ENCODE measurements around the gene ADGRF3. TPM values are rescaled to one million over a fixed set of nuclear protein-coding genes. Genes with fewer than 3 reads are reported as not detected.
"Not testable (repeated sequence)": the region's sequence is repeated elsewhere in the genome, so short reads cannot be mapped to it uniquely, and the experiment has no call there.

The ADGRF3 gene
- total RNA-seq, 1 donor from 2014 or later = 1.0 TPM

- Mint-ChIP-seq H3K27ac (no peak overlapping the region), H3K27me3 (no peaks in the 10 kb centered on the region), H3K36me3 (ENCODE audit: low read depth) (no peaks in the 10 kb centered on the region), H3K4me3 (no peak overlapping the region), H3K9me3 (no peaks in the 10 kb centered on the region), H3K4me1 (no peaks in the 10 kb centered on the region)
- ATAC-seq (ENCODE audit: low read depth) (no peak), DNase-seq (no peak)
- ChIA-PET POLR2A (no interaction called here), CTCF (no interaction called here)
- intact Hi-C loops (cut with micrococcal nuclease) = no loop called here
- TF ChIP-seq CTCF (IDR thresholded peaks at IDR 0.05) = no peak
Measured at GRCh38 chr2:26313446-26313845, 33.1 kb downstream of the ADGRF3 start.

- no peak for TF ChIP-seq CTCF (IDR thresholded peaks at IDR 0.05)
- Mint-ChIP-seq H3K27ac (no peak overlapping the region), H3K4me1 (no peaks in the 10 kb centered on the region), H3K4me3 (no peak overlapping the region), H3K9me3 (no peaks in the 10 kb centered on the region), H3K36me3 (ENCODE audit: low read depth) (no peaks in the 10 kb centered on the region), H3K27me3 (no peaks in the 10 kb centered on the region)
- DNase-seq = no peak
- ATAC-seq (ENCODE audit: low read depth) = no peak
- ChIA-PET CTCF (no interaction called here), POLR2A (no interaction called here)
- intact Hi-C loops (cut with micrococcal nuclease) = no loop called here
Measured at GRCh38 chr2:26312471-26312870, 34.1 kb downstream of the ADGRF3 start.

- DNase-seq (no peak), ATAC-seq (ENCODE audit: low read depth) (no peak)
- TF ChIP-seq CTCF (IDR thresholded peaks at IDR 0.05) = no peak
- Mint-ChIP-seq H3K9me3 (no peaks in the 10 kb centered on the region), H3K4me1 (no peaks in the 10 kb centered on the region), H3K4me3 (no peak overlapping the region), H3K27ac (no peak overlapping the region), H3K36me3 (ENCODE audit: low read depth) (no peaks in the 10 kb centered on the region), H3K27me3 (no peaks in the 10 kb centered on the region)
- CTCF ChIA-PET = no interaction called here
- intact Hi-C loops (cut with micrococcal nuclease) = no loop called here
- POLR2A ChIA-PET = no interaction called here
Measured at GRCh38 chr2:26309921-26310320, 36.7 kb downstream of the ADGRF3 start.

GRCh38 chr2:26305540-26305939, 41.0 kb downstream of the ADGRF3 start:
- ChIA-PET POLR2A (interaction anchor here (0.7 kb wide), 1 partner anchor 50 kb away, joined by 3 read pairs; no protein-coding TSS in a partner anchor), CTCF (no interaction called here)
- ATAC-seq (ENCODE audit: low read depth) (no peak), DNase-seq (no peak)
- Mint-ChIP-seq H3K36me3 (ENCODE audit: low read depth) (peaks cover 8% of the 10 kb centered on the region), H3K4me1 (no peaks in the 10 kb centered on the region), H3K4me3 (no peak overlapping the region), H3K27me3 (no peaks in the 10 kb centered on the region), H3K9me3 (no peaks in the 10 kb centered on the region), H3K27ac (no peak overlapping the region)
- intact Hi-C loops (cut with micrococcal nuclease) = no loop called here
- TF ChIP-seq CTCF (IDR thresholded peaks at IDR 0.05) = no peak

- H3K4me3 Mint-ChIP-seq; H3K36me3 Mint-ChIP-seq (ENCODE audit: low read depth); H3K4me1 Mint-ChIP-seq; CTCF ChIA-PET; H3K9me3 Mint-ChIP-seq; POLR2A ChIA-PET; DNase-seq; H3K27ac Mint-ChIP-seq; H3K27me3 Mint-ChIP-seq; intact Hi-C loops (cut with micrococcal nuclease); ATAC-seq (ENCODE audit: low read depth): not testable (repeated sequence)
Measured at GRCh38 chr2:26305094-26305493, 41.5 kb downstream of the ADGRF3 start.

GRCh38 chr2:26302846-26303245, 43.7 kb downstream of the ADGRF3 start:
- ATAC-seq (ENCODE audit: low read depth) (no peak), DNase-seq (no peak)
- no peak for TF ChIP-seq CTCF (IDR thresholded peaks at IDR 0.05)
- ChIA-PET CTCF (no interaction called here), POLR2A (no interaction called here)
- H3K27me3 Mint-ChIP-seq = no peaks in the 10 kb centered on the region
- no peaks in the 10 kb centered on the region for H3K9me3 Mint-ChIP-seq
- intact Hi-C loops (cut with micrococcal nuclease) = no loop called here
- no peak overlapping the region for H3K4me3 Mint-ChIP-seq
- H3K4me1 Mint-ChIP-seq = no peaks in the 10 kb centered on the region
- peaks cover 8% of the 10 kb centered on the region for H3K36me3 Mint-ChIP-seq (ENCODE audit: low read depth)
- H3K27ac Mint-ChIP-seq = no peak overlapping the region
